Activated naive CD4-positive, alpha-beta T cell treated with anti-CD3 and anti-CD28 coated beads for 36 hours (primary cell): ENCODE results near the gene ABCB8. TPM values are rescaled to one million over a fixed set of nuclear protein-coding genes. Genes with fewer than 3 reads are reported as not detected.
A peak's percentile ranks its signal among the peaks of the same experiment; 100 is the strongest.

Experiments used
- CTCF ChIA-PET: fragments of 350-600 bp; sonication (Branson Sonifier 250); formaldehyde crosslinking; loops from one replicate; lab custom pipeline; 2021; ENCODE audit warnings: antibody characterized with exemption; lab: Charles Lee
- DNase-seq: peaks from one replicate; pipeline ENCODE4 v3.0.0-alpha.2; 2020
- H3K27ac Mint-ChIP-seq: one replicate; pipeline ENCODE4 v1.8.0; 2021; ENCODE audit warnings: mild to moderate bottlenecking, mixed read lengths
- H3K27me3 Mint-ChIP-seq: one replicate; pipeline ENCODE4 v1.8.0; 2021; ENCODE audit warnings: low read depth, mixed read lengths
- H3K36me3 Mint-ChIP-seq: one replicate; pipeline ENCODE4 v1.8.0; 2021; ENCODE audit warnings: low read depth, mixed read lengths
- H3K4me1 Mint-ChIP-seq: one replicate; pipeline ENCODE4 v1.8.0; 2021; ENCODE audit warnings: low read depth, mixed read lengths
- H3K4me3 Mint-ChIP-seq: one replicate; pipeline ENCODE4 v1.8.0; 2021; ENCODE audit warnings: mild to moderate bottlenecking, moderate library complexity, mixed read lengths
- H3K9me3 Mint-ChIP-seq: one replicate; pipeline ENCODE4 v1.8.0; 2021; ENCODE audit warnings: mixed read lengths
- intact Hi-C: fragments of 100-400 bp; cut with micrococcal nuclease; formaldehyde crosslinking; loops from one replicate; pipeline ENCODE4 v1.15.1; 2023
- total RNA-seq, 2 experiments: library from RNA; stranded (reverse); gene quantifications; one replicate each; pipeline ENCODE4 v1.2.3, GENCODE V29; 2021

Gene ABCB8
- total RNA-seq, 2 experiments from 2014 or later: 41.3 to 47.8 TPM

DNA sequence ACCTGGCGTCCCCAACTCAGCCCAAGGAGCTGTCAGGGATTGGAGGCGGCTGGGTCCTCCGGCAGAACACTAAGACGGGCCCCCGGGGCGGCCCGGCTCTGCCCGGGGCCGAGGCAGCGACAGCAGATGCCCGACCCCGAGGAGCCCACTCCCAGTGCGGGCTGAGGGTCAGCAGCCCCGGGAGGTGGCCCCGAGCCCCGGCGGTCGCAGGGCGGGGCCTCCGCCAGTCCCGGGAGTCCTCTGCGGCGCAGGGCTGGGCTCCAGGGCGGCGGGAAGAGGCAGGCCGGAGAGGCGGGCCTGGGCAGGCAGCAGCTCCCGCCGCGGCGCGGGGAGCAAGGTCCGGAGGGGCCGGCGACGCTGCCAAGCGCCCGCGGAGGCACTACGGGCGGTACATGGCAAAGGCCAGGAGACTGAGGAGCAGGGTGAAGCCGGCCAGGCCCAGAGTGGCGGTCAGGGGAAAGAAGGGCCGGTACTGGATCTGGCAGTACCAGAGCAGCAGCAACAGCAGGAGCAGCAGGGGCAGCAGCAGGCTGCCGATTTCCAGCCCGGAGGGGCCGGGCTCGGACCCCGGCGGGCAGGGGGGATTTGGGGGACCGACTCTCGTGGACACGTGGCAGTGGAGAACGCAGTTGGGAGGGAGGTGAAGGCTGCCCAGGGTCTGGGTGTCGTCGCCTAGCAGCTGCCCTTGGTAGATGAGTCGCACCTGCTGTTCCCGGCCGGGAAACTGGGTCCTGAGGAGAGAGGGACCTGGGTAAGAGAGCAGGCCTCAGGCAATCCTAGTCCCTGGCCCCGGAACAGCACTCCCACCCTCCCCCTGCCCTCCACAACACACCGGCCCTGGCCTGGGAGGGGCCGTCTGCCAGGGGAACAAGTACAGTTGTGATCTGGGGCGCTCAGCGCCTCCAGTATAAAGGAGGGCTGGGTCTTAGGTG, 53.2 kb downstream of the ABCB8 start:
- CTCF ChIA-PET: interaction anchor here (0.6 to 1.2 kb wide), 3 partner anchors 31 to 569 kb away, joined by 3 to 6 read pairs (median 4); no protein-coding TSS in a partner anchor
- H3K4me1 Mint-ChIP-seq: peaks cover 39% of the 10 kb centered on the region
- H3K27ac Mint-ChIP-seq: peak overlapping the region; percentile 73
- H3K27me3 Mint-ChIP-seq: peaks cover 7% of the 10 kb centered on the region
- H3K36me3 Mint-ChIP-seq: peaks cover 7% of the 10 kb centered on the region
- DNase-seq: no peak
- intact Hi-C loops: loop anchor here (2.0 to 10.0 kb wide), 5 partner anchors 63 to 1207 kb away; partner anchors contain the start of genes ACTR3C, ATP6V0E2, LRRC61 and ZNF775
- peak overlapping the region; percentile 86 for H3K4me3 Mint-ChIP-seq
- no peaks in the 10 kb centered on the region for H3K9me3 Mint-ChIP-seq

DNA sequence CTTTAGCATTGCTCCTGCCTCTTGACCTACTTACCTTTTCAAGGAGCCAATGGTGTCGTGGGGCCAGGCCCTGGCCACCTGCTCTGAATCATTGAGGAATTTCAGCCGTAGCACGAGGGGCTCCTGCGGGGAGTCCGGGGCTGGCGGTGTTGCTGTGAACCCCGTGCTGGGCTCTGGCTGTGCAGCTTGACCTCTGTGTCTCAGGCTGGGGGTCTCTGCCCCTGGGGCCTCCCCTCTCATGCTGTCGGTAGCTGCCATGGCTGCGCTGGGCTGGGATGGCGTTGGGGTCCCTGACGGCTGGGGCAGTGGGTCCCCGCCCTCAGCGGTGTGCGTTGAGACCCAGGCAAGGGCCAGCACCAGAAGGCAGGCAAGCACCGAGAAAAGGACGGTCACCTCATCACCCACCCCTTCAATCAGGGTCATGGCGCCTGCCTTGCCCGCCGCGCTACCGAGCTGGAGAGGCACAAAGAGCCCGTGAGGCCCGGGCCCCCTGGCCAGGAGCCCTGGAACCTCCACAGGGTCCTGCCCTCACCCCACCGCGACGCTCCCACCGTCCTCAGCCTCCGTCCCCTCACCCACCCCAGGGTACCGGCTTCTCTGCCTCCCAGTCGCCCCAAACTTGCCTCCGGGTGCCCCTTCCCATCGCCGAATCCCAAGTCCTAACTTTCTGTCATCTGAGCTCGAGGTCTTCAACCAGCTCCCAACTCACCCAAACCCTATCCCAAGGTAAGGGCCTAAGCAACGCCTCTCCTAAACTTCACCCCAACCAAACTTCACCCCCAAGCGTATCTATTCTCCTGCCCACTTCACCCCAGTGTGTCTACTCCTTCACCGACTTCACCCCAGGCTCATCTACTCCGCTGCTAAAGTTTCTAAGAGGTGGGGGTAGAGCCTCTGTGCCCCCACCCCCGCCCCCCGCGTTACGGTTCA, 54.2 kb downstream of the ABCB8 start:
- H3K27me3 Mint-ChIP-seq: peaks cover 7% of the 10 kb centered on the region
- H3K4me1 Mint-ChIP-seq: peaks cover 39% of the 10 kb centered on the region
- no peaks in the 10 kb centered on the region for H3K9me3 Mint-ChIP-seq
- peak overlapping the region; percentile 86 for H3K4me3 Mint-ChIP-seq
- peak overlapping the region; percentile 86 for H3K27ac Mint-ChIP-seq
- intact Hi-C loops: loop anchor here (1.0 to 10.0 kb wide), 6 partner anchors 69 to 1208 kb away; partner anchors contain the start of genes ABCF2, ACTR3C, ATP6V0E2 and LRRC61
- H3K36me3 Mint-ChIP-seq: peaks cover 7% of the 10 kb centered on the region
- CTCF ChIA-PET: interaction anchor here (0.6 to 2.3 kb wide), 5 partner anchors 10 to 366 kb away, joined by 3 to 6 read pairs (median 3); no protein-coding TSS in a partner anchor
- DNase-seq: no peak

DNA sequence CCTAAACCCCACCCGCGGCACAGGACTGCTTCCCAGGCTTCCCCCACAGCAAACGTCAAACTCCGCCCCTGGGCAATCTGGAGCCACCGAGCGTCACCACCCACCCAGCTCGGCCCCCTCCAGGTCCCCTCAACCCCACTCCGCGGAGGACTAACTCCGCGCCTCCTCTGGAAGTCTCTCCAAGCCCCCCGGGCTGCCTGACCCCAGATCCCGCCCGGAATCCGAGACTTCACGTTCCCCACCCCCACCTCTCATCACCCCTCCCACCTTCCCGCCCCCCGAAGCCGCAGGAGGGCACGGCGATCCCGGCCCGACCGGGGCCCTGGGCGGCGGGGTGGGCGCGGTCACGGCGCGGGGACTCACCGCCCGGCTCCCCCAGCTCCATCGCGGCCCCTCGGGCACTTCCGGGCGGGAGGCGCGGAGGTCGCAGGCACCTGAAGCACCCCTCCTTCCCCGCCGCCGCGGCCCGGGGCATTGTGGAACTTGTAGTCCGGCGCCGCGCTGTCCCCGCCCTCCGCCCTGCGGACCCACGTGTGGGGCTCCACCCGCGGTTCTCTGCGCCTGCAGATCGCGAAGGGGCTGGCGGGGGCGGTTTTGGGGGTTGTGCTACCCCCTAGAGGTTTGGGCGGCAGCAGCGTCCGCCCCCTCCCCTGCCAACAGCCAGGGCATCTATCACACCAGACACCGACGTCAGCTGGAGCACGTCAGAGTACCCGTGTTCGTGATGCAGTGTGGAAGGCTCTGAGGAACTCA, 55.0 kb downstream of the ABCB8 start, which contains the start of gene TMUB1:
TSS of gene TMUB1 (minus strand) at position 423 of the 753 bp plus-strand sequence. CDS start 930 bp downstream, outside the sequence.
- CTCF ChIA-PET: interaction anchor here (0.6 to 2.3 kb wide), 5 partner anchors 9 to 82 kb away, joined by 3 to 6 read pairs (median 3); no protein-coding TSS in a partner anchor
- intact Hi-C loops: loop anchor here (1.0 to 10.0 kb wide), 6 partner anchors 70 to 1208 kb away; partner anchors contain the start of genes ABCF2, ACTR3C, ATP6V0E2 and LRRC61
- DNase-seq: peak; percentile 78
- H3K27me3 Mint-ChIP-seq: peaks cover 7% of the 10 kb centered on the region
- H3K4me3 Mint-ChIP-seq: peak within 1 kb of the TSS; percentile 86
- peak within 1 kb of the TSS; percentile 86 for H3K27ac Mint-ChIP-seq
- no peaks in the 10 kb centered on the region for H3K9me3 Mint-ChIP-seq
- peaks cover 38% of the 10 kb centered on the region for H3K4me1 Mint-ChIP-seq
- peaks cover 7% of the 10 kb centered on the region for H3K36me3 Mint-ChIP-seq

DNA sequence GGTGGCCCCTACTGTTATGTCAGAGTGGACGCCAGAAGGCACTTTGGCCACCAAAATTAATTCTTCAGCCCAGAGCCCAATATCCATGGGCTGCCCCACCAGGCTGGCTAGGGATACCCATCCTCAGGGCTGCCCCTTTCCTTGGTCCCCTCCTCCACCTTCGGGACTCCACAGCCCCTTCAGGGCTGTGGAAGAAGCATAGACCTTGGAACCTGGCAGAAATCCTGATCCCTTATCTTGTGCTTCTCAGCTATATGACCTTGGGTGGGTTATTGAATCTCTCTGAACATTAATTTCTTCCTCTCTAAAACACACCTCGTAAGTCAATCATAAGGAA, 55.5 kb downstream of the ABCB8 start:
- Mint-ChIP-seq H3K27me3 (peaks cover 7% of the 10 kb centered on the region), H3K9me3 (no peaks in the 10 kb centered on the region), H3K4me1 (peaks cover 40% of the 10 kb centered on the region), H3K27ac (no peak overlapping the region), H3K36me3 (peaks cover 7% of the 10 kb centered on the region), H3K4me3 (peak overlapping the region; percentile 67)
- CTCF ChIA-PET: interaction anchor here (0.6 to 2.3 kb wide), 3 partner anchors 27 to 82 kb away, joined by 3 to 6 read pairs (median 3); no protein-coding TSS in a partner anchor
- intact Hi-C loops: loop anchor here (1.0 to 10.0 kb wide), 6 partner anchors 70 to 1209 kb away; partner anchors contain the start of genes ABCF2, ACTR3C, ATP6V0E2 and LRRC61
- no peak for DNase-seq

DNA sequence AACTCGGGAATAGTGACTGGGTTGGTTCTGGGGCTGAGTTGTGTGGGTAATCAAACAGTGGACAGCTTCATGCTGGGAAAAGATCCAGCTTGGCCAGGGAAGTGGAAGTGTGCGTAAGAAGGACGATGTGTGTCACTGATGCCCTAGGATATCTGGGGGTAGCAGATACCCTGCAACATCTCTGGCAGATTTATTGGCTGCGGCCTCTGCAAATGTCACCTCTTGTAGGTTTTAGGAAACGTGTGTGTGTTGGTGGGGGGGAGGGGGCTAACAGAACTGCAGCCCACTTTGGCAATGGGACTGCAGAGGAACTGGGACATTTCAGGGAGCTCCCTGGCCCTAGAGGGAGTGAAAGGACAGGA, 57.1 kb downstream of the ABCB8 start:
- Mint-ChIP-seq H3K4me3 (peak overlapping the region; percentile 78), H3K27ac (no peak overlapping the region)
- CTCF ChIA-PET: interaction anchor here (0.5 to 1.2 kb wide), 8 partner anchors 10 to 250 kb away, joined by 3 to 4 read pairs (median 3); no protein-coding TSS in a partner anchor

DNA sequence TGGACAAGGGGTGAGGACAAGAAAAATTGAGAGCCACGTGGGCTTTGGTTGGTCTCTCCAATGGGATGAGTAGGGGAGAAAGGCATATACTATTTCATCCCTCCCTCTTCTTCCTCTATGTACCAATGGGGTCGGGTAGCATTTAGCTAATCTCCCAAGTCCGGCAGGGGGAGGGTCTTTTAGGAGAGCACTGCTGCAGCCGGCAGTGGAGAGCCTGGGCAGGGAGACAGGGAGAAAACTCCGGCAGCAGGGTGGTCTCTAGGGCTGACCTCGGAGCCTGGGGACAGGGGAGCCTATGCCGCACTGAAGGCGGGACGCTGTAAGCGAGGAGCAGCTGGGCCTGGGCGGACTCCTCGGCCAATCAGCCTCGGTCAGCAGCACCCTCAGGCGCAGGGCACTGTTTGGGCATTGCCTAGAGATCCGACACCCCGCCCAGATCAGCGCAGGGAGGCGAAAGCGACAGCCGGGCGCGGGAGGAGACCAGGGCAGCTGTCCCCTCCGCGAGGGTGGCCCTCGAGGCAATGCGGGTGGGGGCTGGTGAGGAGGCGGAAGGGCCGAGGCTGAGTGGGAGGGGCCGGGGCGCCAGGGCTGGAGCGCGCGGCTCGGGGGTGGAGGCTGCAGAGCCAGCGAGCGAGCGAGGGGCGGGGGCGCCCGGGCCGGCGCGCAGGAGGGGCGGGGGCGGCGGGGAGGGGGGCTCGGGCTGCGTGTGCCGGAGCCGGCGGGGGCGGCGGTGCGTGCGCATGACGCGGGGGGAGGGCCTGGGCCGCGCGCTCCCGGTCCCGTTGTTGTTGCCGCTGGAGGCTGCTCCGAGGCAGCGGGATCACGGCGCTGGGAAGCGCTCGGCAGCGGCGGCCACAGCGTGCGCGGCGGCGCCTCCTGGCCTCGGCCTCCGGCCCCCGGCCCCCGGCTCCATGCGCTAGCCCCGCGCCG, 57.7 kb downstream of the ABCB8 start, which contains the start of gene AGAP3:
TSS of gene AGAP3 (plus strand) at position 785 of the 930 bp plus-strand sequence. CDS start 267 bp downstream, outside the sequence.
- no peaks in the 10 kb centered on the region for H3K9me3 Mint-ChIP-seq
- peaks cover 9% of the 10 kb centered on the region for H3K27me3 Mint-ChIP-seq

More for the DNA sequence above, 57.1 kb downstream of the ABCB8 start:
- no peaks in the 10 kb centered on the region for H3K9me3 Mint-ChIP-seq
- DNase-seq: no peak
- intact Hi-C loops: loop anchor here (10.0 kb wide), 2 partner anchors 711 to 1211 kb away; partner anchors contain the start of genes ATP6V0E2 and ZNF775
- H3K36me3 Mint-ChIP-seq: peaks cover 4% of the 10 kb centered on the region
- peaks cover 32% of the 10 kb centered on the region for H3K4me1 Mint-ChIP-seq
- peaks cover 9% of the 10 kb centered on the region for H3K27me3 Mint-ChIP-seq

DNA sequence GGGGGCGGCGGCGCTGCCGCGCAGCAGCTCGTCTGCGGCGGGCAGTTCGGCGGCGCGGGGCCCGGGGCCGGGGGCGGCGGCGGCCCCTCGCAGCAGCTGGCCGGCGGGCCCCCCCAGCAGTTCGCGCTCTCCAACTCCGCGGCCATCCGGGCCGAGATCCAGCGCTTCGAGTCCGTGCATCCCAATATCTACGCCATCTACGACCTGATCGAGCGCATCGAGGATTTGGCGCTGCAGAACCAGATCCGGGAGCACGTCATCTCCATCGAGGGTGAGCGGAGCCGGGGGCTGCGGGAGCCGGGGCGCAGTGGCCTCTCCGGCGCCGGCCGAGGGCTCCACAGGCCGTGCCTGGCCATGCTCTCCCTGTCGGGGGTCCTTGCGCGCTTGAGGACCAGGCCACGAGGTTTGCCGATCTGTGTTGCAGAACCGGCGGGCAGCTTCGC, 58.6 kb downstream of the ABCB8 start:
- Mint-ChIP-seq H3K4me3 (peak overlapping the region; percentile 84), H3K36me3 (peaks cover 4% of the 10 kb centered on the region), H3K27ac (no peak overlapping the region), H3K27me3 (peaks cover 9% of the 10 kb centered on the region), H3K9me3 (no peaks in the 10 kb centered on the region), H3K4me1 (peaks cover 30% of the 10 kb centered on the region)
- CTCF ChIA-PET: interaction anchor here (1.0 to 4.8 kb wide), 2 partner anchors 14 to 24 kb away, joined by 3 to 49 read pairs; no protein-coding TSS in a partner anchor
- peak; percentile 50 for DNase-seq
- intact Hi-C loops: loop anchor here (2.0 to 10.0 kb wide), 3 partner anchors 24 to 1212 kb away; partner anchors contain the start of genes ATP6V0E2 and ZNF775

More for the DNA sequence above, 57.7 kb downstream of the ABCB8 start, which contains the start of gene AGAP3:
- intact Hi-C loops: loop anchor here (2.0 to 10.0 kb wide), 3 partner anchors 25 to 1211 kb away; partner anchors contain the start of genes ATP6V0E2 and ZNF775
- peak within 1 kb of the TSS; percentile 18 for H3K27ac Mint-ChIP-seq
- H3K4me3 Mint-ChIP-seq: peak within 1 kb of the TSS; percentile 84
- peaks cover 4% of the 10 kb centered on the region for H3K36me3 Mint-ChIP-seq
- CTCF ChIA-PET: interaction anchor here (0.5 to 1.1 kb wide), 3 partner anchors 34 to 77 kb away, joined by 3 read pairs; no protein-coding TSS in a partner anchor
- H3K4me1 Mint-ChIP-seq: peaks cover 32% of the 10 kb centered on the region
- DNase-seq: peak; percentile 36

DNA sequence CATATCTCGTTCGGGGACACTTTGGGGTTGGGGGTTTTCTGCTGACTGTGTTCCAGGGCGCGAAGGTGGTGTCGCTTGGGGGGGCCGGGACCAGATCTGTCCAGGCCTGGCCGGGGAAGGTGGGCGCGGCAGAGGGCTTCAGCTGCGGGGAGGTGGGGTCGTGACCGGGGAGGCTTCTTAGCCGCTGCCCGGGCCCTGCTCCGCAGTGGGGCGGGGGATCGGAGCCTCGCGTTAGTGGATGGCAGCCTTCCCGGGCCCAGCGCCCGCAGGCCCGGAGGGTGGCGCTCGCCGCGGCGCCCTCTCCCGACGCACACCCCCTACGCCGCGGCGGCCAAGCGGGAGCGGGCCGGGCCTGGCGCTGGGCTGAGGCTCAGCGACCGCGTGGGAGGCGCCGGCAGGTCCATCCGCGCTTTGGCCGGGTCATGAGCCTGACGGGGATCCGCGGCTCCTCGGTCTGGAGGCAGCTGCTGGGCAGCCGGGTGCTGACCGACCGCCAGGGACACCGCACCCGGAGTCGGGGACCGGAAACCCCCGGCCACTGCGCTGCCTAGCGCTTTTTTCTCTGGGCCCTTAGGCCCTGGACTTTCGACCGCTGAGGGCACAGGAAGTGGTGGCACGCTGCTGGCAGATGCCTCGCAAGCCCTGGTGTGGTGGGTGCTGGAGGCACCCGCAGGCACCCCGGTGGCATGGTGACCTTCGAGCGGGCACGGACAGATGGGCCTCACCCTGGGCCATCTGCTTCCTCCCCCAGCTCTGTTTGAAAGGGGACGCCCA, 59.2 kb downstream of the ABCB8 start:
- CTCF ChIA-PET: interaction anchor here (0.7 to 4.8 kb wide), 4 partner anchors 14 to 79 kb away, joined by 3 to 49 read pairs (median 3); partner anchors contain the start of gene ABCB8
- no peak overlapping the region for H3K27ac Mint-ChIP-seq
- no peaks in the 10 kb centered on the region for H3K9me3 Mint-ChIP-seq
- peaks cover 24% of the 10 kb centered on the region for H3K4me1 Mint-ChIP-seq
- H3K4me3 Mint-ChIP-seq: peak overlapping the region; percentile 84
- H3K36me3 Mint-ChIP-seq: peaks cover 2% of the 10 kb centered on the region
- intact Hi-C loops: loop anchor here (2.0 to 10.0 kb wide), 3 partner anchors 23 to 1213 kb away; partner anchors contain the start of genes ATP6V0E2 and ZNF775
- peak; percentile 43 for DNase-seq
- H3K27me3 Mint-ChIP-seq: peaks cover 9% of the 10 kb centered on the region
